GM21528 (cell line): ENCODE results near the gene AGPAT1.

ENCODE experiments used
- ATAC-seq: cut with Tn5 transposase; IDR thresholded peaks from one replicate; pipeline ENCODE4 v1.9.1; 2021; ENCODE audit warnings: mild to moderate bottlenecking, moderate library complexity; ENCODE audit not compliant: unreplicated experiment, low FRiP score

AGPAT1 gene

DNA sequence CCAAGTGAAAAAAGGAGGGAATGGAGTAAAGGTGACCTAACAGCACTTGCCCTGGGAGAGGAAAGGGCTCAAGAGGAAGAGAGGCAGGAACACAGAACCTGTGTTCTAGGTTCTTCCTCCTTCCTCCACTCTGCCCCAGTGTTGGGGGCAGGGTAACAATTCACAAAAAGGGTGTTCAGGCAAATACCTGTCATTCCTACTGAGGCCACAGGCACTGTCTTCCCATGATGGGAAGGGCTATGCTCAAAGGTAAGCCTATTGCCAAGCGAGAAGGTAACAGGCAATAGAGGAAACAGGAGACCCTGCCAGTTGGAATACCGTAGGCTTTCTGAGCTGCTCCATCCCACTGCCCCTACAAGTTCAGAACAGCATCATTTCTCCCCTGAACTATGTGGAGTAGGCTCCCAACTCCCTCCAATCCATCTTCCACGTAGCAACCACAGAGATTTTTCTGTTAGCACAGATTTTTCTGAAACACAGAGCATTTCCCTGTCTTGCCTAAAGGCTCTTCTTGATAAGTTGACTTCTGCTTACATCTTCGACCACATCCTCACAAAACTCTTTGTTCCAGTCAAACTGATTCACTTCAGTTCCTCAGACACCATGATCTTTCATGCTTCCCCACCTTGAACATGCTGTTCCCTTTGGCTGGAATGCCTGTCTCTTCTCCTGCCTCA is 2.7 kb downstream of the AGPAT1 start:
- ATAC-seq: no peak

DNA sequence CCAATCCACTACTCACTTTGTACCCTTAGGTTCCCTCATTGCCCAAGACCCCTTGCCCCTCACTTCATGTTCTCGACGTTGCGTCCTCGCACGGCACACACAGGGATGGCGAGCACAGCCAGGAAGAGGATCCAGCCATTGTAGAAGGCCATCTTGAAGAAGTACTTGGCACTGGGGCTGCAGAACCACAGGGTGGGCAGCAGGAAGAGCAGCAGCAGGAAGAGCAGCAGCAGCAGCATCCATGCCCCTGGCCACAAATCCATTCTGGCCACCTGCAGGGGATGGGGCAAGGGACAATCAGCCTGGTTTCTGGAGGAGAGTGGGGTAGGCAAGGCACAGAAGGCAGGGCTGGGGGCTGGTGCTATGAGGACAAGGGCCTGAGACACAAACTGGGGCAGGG is 4.7 kb downstream of the AGPAT1 start:
- no peak for ATAC-seq

DNA sequence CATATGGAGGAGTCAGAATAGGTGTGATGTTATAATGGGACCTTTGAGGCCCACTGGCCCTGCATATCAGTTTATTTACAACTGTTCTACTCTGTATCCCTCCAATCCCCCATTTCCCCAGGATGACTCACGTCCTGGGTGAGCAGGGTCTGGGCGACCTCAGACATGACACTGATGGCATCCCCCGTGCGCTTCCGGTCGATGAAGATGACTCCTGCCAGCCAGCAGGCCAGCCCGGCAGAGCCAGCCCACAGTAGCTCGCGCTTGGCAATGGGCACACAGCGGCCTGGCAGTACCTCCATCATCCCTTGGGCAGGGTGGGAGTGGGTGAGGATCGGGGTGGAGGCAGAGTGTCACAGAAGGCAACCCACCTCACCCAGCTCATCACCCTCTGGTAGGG is 5.6 kb downstream of the AGPAT1 start:
- no peak for ATAC-seq

DNA sequence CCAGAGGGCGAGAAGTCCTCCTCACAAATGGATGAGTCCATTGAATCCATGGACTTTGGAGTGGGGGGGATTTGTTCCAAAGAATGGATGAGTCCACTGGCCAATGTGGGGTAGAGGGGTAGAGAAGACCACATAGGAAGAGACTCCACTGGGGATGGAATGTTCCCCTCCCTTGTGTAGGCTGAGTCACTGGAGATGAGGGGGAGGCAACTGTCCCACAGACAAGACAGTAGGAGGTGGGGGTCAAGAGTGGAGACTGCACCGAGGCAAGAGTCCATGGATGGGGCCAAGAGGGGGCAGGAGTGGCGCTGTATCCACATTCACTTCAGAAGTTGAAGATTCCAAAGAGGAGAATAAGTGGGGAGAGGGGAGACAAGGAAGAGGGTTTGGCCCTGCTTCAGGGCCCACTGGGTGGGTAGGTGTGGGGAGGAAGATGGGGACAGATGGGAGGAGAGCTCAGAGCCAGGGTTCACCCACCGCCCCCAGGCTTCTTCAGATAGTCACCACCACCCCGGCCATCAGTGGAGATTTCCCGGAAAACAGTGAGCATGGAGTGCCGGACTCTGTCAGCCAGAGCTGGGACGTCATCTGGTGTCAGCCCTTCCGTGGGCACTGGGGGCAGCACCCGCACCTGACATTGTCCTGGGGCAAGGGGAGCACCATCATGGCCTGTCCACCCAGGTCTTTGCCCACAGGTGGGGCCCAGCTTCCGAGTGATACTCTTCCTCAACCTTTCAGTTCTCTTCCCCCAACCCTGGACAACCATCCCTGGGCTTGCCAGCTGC is 6.9 kb downstream of the AGPAT1 start:
- no peak for ATAC-seq

DNA sequence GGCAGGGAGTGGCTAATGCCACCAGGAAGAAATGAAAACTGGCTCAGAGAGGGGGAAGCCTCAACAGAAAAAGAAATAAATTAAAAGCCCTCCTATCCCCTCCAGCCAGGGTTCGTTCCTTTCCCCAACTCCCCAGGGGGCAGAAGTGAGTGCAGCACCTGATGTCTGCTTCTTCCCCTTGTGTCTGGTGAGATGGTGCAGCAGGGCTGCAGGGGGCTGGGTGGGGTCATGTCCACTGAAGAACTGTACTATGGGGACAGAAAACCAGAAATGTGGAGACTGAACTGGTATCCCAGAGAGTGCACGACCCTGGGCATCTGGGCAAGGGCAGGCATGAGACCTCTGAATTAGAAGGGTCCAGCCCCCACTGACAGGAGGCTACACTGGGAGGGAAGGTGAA is 7.5 kb downstream of the AGPAT1 start:
- no peak for ATAC-seq

DNA sequence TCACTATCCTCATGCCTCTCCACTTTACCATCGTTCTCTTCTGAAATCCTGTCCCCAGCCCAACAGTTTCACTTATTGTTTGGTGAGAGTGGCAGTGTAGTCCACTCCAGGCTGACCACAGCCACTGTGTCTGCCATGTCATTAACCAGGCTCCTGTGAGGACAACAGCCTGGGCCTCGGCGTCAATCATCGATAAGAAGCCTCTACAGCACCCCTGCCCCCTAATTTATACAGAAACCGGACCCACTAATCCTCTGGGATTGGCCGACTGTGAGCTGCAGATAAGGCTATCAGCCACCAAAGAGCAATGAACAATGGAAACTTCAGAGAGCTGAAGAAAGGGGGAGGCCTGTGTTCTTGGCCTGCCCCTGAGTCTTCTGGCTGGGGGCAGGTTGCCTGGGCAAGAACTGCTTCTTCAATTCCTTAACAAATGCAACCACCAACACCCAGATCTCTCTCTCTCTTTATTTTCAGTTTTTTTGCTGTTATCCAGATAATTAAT is 8.1 kb downstream of the AGPAT1 start:
- no peak for ATAC-seq

DNA sequence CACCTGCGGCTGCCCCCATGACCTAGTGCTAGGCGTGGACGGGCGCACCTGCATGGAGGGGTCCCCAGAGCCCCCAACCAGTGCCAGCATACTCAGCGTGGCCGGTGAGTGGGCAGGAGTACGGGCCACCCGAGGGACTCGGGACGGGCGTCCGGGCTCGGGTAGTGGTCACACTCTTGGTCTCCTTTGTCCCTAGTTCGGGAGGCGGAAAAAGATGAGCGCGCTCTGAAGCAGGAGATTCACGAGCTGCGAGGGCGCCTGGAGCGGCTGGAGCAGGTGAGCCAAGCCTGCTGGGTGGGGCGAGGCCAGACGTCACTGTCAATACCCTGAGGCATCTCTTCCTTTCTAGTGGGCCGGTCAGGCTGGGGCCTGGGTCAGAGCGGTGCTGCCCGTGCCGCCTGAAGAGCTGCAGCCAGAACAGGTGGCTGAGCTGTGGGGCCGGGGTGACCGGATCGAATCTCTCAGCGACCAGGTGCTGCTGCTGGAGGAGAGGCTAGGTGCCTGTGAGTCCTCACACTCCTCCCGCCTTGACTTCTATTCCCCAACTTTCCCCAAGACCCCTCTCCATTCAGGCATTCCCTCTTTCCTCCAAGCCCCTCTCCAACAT is 8.6 kb downstream of the AGPAT1 start:
- no peak for ATAC-seq

DNA sequence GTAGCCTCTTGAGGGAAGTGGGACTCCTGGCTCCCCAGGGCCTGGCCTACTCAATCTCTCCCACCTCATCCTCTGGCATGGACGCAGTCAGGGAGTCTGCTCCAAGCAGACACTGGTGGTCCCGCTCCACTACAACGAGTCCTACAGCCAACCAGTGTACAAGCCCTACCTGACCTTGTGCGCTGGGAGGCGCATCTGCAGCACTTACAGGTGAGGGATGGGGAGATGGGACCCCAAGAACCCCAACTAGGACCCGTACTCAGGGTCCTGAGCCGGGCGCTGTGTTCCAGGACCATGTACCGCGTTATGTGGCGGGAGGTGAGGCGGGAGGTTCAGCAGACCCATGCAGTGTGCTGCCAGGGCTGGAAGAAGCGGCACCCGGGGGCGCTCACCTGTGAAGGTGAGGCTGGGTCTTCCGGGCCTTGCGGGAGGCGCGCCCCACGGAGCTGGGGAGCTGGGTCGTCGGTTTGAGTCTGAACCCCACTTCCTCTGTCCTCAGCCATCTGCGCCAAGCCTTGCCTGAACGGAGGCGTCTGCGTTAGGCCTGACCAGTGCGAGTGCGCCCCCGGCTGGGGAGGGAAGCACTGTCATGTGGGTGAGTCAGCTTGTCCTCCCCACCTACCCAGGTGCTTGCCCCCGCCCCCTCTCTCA is 9.3 kb downstream of the AGPAT1 start:
- no peak for ATAC-seq

DNA sequence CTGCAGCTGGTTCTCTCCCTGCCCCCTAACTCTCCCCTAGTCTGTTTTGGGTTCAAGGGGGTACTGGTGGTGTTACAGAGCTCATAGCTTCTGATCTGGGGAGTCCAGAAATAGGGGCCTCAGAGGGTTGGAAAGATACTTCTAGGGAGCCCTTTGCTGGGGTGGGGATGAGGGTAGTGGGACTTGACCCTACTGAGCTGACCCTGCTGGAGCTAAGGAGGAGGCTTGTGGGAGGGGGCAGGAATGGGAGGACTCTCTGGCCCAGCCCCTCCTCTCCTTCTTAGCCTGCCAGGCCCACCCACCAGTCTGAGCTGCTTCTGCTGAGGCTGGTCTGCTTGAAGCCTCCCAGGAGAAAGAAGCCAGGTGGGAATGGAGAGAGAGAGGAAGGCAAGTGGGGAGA is 11.6 kb downstream of the AGPAT1 start, which contains the start of gene EGFL8:
EGFL8 (plus strand) TSS at position 301 of the 400 bp plus-strand sequence. CDS start 1,571 bp downstream, outside the sequence.
- no peak for ATAC-seq

DNA sequence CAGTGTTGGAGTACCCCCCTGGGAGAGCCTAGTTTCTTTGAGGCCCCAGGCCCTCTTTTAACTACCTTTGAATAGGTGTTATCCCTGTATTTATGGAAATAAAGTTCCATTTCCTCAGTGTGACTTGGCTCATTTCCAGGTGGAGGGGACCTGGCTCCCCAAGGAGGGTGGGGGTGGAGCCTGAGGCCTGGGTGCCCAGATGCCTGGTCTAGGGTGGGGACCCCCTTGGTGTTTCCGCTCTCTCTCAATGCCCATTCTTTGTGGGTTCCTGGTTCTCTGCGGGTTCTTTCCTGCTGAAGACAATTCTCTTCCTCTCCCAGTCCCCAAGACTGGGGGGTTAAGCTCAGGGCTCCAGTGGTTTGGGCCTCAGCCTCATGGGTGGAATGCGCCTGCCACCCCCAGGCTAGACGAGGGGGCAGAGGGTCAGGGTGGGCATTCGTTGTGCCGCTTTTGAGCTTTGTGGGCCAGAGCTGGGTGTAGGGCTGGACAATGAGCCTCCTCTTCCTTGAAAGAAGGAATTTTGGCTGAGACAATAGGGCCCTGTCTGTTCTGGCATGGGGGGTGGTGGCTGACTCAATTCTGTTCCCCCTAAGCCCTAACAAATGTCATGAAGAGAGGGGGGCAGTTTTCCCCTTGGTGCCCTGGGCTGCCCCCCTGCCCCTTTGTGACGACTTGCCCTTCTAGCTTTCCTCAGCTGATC is 12.2 kb downstream of the AGPAT1 start:
- no peak for ATAC-seq

DNA sequence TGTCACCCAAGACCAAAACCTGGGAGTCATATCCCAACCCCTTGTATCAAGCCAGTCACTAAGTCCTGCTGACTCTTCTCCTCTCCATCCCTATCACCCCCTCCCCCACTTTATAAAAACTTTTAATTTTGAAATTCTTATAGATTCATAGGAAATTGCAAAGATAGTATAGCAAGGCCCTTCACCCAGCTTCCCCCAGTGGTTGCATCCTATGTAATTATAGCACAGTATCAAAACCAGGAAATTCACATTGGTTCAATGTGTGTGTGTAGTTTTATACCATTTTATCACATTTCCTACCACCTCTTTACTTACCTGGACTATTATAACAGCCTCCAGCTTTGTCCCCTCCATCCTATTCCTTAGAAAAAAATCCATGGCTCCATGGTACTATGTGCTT is 17.8 kb downstream of the AGPAT1 start:
- ATAC-seq: no peak

DNA sequence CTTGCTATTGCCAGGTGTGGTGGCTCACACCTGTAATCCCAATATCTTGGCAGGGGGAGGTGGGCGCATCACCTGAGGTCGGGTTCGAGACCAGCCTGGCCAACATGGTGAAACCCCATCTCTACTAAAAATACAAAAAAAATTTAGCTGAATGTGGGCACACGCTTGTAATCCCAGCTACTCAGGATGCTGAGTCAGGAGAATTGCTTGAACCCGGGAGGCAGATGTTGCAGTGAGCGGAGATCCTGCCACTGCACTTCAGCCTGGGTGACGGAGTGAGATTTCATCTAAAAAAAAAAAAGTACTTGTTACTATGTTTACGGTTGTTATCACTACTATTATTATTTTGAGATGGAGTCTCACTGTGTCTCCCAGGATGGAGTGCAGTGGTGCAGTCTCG is 19.0 kb downstream of the AGPAT1 start:
- ATAC-seq: no peak

DNA sequence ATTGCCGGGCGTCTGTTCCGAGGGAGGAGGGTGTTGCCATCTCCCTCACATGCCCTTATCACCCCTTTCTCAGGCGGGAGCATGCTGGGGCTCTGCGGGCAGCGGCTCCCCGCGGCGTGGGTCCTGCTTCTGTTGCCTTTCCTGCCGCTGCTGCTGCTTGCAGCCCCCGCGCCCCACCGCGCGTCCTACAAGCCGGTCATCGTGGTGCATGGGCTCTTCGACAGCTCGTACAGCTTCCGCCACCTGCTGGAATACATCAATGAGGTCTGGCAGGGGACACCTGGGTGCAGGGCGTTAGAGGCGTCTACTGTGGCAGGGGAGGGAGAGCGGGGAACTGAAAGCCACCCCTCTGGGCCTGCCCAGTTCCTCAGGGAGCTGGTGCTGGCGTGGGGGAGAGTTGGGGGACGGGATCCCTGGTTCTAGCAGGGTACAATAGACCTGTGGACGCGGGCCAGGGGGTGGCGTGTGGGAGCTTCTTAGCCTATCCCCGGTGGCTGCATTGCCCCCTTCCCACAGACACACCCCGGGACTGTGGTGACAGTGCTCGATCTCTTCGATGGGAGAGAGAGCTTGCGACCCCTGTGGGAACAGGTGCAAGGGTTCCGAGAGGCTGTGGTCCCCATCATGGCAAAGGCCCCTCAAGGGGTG is 21.2 kb downstream of the AGPAT1 start:
- ATAC-seq: no peak

DNA sequence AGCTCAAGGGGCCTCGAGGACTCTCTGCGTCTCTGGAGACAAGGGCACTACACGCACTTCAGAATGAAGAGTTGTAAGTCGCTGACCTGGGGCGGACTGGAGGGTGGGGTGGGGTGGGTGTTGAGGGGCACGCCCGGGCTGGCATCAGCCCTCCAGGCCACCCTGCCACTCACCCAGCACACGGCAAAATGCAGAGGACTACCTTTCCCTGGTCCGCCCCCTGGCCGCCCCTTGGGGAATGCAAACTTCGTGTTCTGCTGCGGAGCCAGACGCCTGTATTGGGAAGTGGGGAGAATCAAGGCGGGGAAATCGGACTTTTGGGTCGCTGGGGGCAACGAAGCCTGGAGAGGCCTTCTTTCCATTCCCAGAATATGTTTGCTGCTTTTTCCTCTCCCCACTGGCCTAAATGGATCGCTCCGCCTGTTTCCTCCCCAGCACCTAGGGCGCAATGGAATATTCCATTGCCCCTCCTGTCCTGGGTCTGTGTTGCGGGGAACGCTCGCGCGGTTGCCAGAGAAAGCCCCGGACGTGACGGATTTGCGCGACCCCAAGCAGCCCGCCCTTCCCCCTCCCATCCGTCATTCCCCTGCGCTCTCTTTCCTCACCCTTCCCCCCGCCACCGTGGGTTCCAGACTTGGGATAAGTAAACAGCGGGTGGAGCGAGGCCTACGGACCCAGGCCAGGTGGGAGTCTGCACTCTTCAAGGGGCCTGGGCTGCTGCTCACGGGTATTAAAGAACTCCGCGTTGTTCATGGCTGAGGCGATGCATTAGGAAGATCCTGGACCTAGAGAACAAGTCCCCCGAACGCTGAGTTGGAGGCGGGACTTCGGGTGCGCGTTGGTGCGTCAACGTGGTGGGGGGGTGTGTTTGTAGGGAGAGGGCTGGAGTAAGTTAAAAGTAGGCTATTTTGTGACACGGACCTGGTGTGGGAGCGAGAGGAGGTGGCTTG is 22.0 kb downstream of the AGPAT1 start, which contains the start of gene PPT2:
PPT2 (plus strand) TSS at position 578 of the 950 bp plus-strand sequence. CDS start 454 bp downstream, outside the sequence.
- ATAC-seq: no peak

DNA sequence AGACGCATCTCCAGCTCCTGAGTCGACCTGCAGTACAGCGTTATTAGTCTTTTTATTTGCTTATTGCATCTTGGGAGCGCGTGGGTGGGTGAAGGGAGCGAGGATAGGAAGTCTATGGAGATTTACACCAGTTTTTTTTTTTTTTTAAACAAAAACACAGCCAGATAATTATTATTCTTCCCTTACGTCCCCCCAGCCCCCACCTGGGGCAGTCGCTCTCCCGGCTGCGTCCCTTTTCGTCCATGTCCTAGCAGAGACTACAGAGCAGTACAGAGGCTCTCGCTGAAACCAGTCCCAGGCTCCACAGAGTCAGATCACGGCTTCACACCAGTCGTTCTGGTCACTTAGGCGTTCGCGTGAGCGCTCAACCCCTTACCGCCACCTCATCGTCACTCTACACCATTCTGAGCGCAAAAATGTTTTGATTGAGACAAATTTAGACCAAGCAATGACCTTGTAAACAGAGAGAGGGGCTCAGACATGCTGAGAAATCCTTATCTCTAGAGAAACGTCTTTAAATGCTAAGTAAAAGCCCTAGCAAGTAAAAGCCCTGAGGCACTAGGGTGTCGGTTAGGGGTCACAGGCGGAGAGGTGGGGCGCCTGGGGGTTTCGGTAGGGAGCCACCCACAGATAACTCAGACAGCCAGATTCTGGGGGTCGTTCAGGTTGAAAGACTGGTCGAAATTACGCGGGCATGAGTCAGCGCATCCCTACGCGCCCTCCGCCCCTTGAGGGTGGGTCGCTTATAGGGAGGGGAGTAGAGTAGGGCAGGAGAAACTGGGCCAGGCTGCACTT is 22.9 kb downstream of the AGPAT1 start:
- no peak for ATAC-seq

DNA sequence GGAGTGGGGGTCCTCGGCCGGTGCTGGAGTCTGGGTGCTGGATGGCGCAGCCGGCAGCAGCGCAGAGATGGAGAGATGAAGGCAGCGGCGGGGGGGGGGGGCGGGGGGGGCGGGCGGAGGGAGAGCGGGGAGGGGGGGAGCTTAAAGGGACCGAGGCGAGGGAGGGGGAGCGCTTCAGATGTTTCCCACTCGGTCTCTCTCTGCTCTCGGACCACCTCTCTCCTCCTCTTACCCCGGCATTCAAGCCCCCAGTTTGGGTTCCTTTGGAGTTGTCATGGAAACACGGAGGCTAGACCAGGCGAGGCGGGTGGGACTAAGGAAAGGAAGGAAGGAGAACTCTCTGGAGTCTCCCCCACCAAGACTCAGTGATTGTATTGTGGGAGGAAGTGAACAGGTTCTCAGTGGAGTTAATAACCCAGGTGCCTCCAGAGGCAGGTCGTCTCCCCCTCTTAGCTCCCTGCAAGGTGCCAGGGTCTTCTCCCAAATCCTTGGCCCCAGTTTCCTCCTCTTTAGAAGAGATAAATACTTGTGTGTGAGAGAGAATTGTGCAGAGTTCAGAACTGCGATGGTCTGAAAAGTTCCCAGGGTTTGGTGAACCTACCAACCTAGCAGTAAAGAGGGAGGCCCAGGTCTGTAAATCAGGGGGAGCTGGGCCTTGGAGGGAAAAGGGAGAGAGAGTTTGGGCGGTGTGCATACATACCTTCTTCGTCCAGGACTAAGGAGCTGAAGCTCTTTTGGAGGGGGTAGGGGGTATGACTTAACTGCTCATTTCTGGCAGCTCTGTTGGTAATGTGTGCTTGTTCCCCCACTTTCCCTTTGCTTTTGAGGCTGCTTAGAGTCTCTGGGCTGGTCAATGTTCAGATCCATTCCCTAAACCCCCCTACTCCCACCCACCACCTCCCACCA is 23.8 kb downstream of the AGPAT1 start, which contains the start of gene PRRT1:
PRRT1 (minus strand) TSS at position 77 of the 906 bp plus-strand sequence. CDS start 112 bp downstream, outside the sequence.
- no peak for ATAC-seq
